Aorta (tissue), 5 donors: Measurements from ENCODE around the gene CTIF. TPM values are rescaled to one million over a fixed set of nuclear protein-coding genes. Genes with fewer than 3 reads are reported as not detected.

ENCODE experiments used
- ATAC-seq: fragments of 200-7000 bp; cut with Tn5 transposase; one replicate; pipeline ENCODE4 v1.9.1; 2022; ENCODE audit warnings: moderate library complexity; ENCODE audit not compliant: low FRiP score
- DNase-seq, 2 donors: peaks; one replicate each; pipeline ENCODE4 v3.0.0-alpha.2; 2020
- H3K27ac ChIP-seq, 2 donors: one replicate each; pipeline ENCODE4 v1.5.1; 2013; ENCODE audit warnings: low read length in 2 of 2, mild to moderate bottlenecking in 2 of 2, moderate library complexity in 2 of 2, control low read depth in 1 of 2, inconsistent platforms in 1 of 2, low read depth in 1 of 2
- H3K27me3 ChIP-seq, 2 donors: one replicate each; pipeline ENCODE4 v1.6.1; 2013; ENCODE audit warnings: control low read depth in 1 of 2, low read length in 1 of 2, mild to moderate bottlenecking in 1 of 2, moderate library complexity in 1 of 2; ENCODE audit not compliant: insufficient read depth in 2 of 2, control insufficient read depth in 1 of 2
- H3K36me3 ChIP-seq, 2 donors: one replicate each; pipeline ENCODE4 v1.6.1; 2013; ENCODE audit warnings: control low read depth in 1 of 2, low read length in 1 of 2, mild to moderate bottlenecking in 1 of 2; ENCODE audit not compliant: insufficient read depth in 2 of 2, control insufficient read depth in 1 of 2
- H3K4me1 ChIP-seq, 2 donors: one replicate each; pipeline ENCODE4 v1.6.1; 2013; ENCODE audit warnings: low read length in 2 of 2, control low read depth in 1 of 2, mild to moderate bottlenecking in 1 of 2, moderate library complexity in 1 of 2; ENCODE audit not compliant: insufficient read depth in 2 of 2, control insufficient read depth in 1 of 2
- H3K4me3 ChIP-seq, 2 donors: one replicate each; pipeline ENCODE4 v1.5.1; 2013; ENCODE audit warnings: low read length in 2 of 2, control low read depth in 1 of 2, mild to moderate bottlenecking in 1 of 2
- H3K9me3 ChIP-seq: one replicate; pipeline ENCODE4 v1.6.1; 2013; ENCODE audit warnings: mild to moderate bottlenecking, low read length; ENCODE audit not compliant: control insufficient read depth
- WGBS, 2 donors: extraction: QIAGEN DNeasy Blood & Tissue Kit; methylation state at CpG; one replicate each; pipeline ENCODE4 v1.1.7; 2013; 5-methylcytosine and 5-hydroxymethylcytosine counted together
- intact Hi-C, 2 donors: fragments of 100-400 bp; cut with DNase I; formaldehyde crosslinking; loops; one replicate each; pipeline versions ENCODE4 v1.14.2 to v1.15.0; 2022
- polyA plus RNA-seq, 2 donors: library from polyadenylated mRNA; stranded (reverse); fragments of 200-250 nt; gene quantifications; one replicate each; pipeline ENCODE4 v1.2.3, GENCODE V29; 2013
- total RNA-seq, 2 donors: library from RNA; stranded (reverse); fragmentation: NEBNext Ultra II Directional; extraction: Animal tissue kit (Norgen Biotek cat#: 25700); gene quantifications; one replicate each; pipeline ENCODE4 v1.2.1, GENCODE V29; 2021
- donor health status: healthy with polysubstance abuse.
- donor health status: Bipolar disorder and iron deficiency.
- donor health status: DM: no; HTN: no; CAD: no.
- donor health status: DM: no; HTN: no; CAD: no.
- donor health status: DM: yes; HTN: yes; CAD: no.

Gene CTIF
- total and polyA plus RNA-seq, 4 donors, result 14.4 to 113 (median 93.4) TPM

GRCh38 chr18:48601343-48601742 lies 62.5 kb downstream of the CTIF start:
- no peaks in the 10 kb centered on the region for H3K27me3 ChIP-seq
- WGBS, 2 donors, result 90 to 93% methylated on average over 4 of the region's 4 CpGs
- H3K4me3 ChIP-seq, result no peak overlapping the region
- no peaks in the 10 kb centered on the region for H3K9me3 ChIP-seq
- ATAC-seq (no peak), DNase-seq (no peak)
- no peaks in the 10 kb centered on the region for H3K36me3 ChIP-seq
- intact Hi-C loops, result no loop called here
- H3K27ac ChIP-seq, result no peak overlapping the region
- H3K4me1 ChIP-seq, result no peaks in the 10 kb centered on the region

GRCh38 chr18:48602759-48603390 lies 64.0 kb downstream of the CTIF start:
- ATAC-seq (no peak), DNase-seq (no peak)
- Histone ChIP-seq H3K36me3 (no peaks in the 10 kb centered on the region), H3K4me3 (no peak overlapping the region), H3K27ac (no peak overlapping the region), H3K27me3 (no peaks in the 10 kb centered on the region), H3K9me3 (no peaks in the 10 kb centered on the region), H3K4me1 (no peaks in the 10 kb centered on the region)
- intact Hi-C loops, result no loop called here
- WGBS, 2 donors, result 80 to 99% methylated on average over 3 of the region's 3 CpGs

GRCh38 chr18:48605408-48605845 lies 66.6 kb downstream of the CTIF start:
- no peaks in the 10 kb centered on the region for H3K4me1 ChIP-seq
- H3K36me3 ChIP-seq, result no peaks in the 10 kb centered on the region
- no peak overlapping the region for H3K27ac ChIP-seq
- no peaks in the 10 kb centered on the region for H3K9me3 ChIP-seq
- ATAC-seq (no peak), DNase-seq (no peak)
- 87 to 90% methylated on average over 3 of the region's 3 CpGs for WGBS, 2 donors
- no peak overlapping the region for H3K4me3 ChIP-seq
- intact Hi-C loops, result no loop called here
- no peaks in the 10 kb centered on the region for H3K27me3 ChIP-seq

- no peaks in the 10 kb centered on the region for H3K4me1 ChIP-seq
- ATAC-seq (peak; percentile 15), DNase-seq (peak in 1 of 2 donors; percentile 77)
- no peaks in the 10 kb centered on the region for H3K36me3 ChIP-seq
- WGBS, 2 donors, result 47 to 48% methylated on average over 8 of the region's 8 CpGs
- no peaks in the 10 kb centered on the region for H3K27me3 ChIP-seq
- H3K9me3 ChIP-seq, result no peaks in the 10 kb centered on the region
- no peak overlapping the region for H3K27ac ChIP-seq
- no peak overlapping the region for H3K4me3 ChIP-seq
- intact Hi-C loops, result no loop called here
These were observed 68.5 kb downstream of the CTIF start for GRCh38 chr18:48607056-48607984.

- no peak overlapping the region for H3K27ac ChIP-seq
- no peaks in the 10 kb centered on the region for H3K27me3 ChIP-seq
- H3K9me3 ChIP-seq, result no peaks in the 10 kb centered on the region
- intact Hi-C loops, result no loop called here
- no peaks in the 10 kb centered on the region for H3K36me3 ChIP-seq
- no peak overlapping the region for H3K4me3 ChIP-seq
- ATAC-seq (no peak), DNase-seq (no peak)
- H3K4me1 ChIP-seq, result peaks cover 0 to under 1% of the 10 kb centered on the region in 2 donors
- WGBS, 2 donors, result 66 to 67% methylated on average over 5 of the region's 5 CpGs
These were observed 69.8 kb downstream of the CTIF start for GRCh38 chr18:48608581-48608980.

GRCh38 chr18:48609114-48609513 lies 70.3 kb downstream of the CTIF start:
- DNase-seq, result no peak
- H3K4me3 ChIP-seq, result no peak overlapping the region
- H3K9me3 ChIP-seq, result no peaks in the 10 kb centered on the region
- H3K27ac ChIP-seq, result no peak overlapping the region
- no peaks in the 10 kb centered on the region for H3K27me3 ChIP-seq
- no peak for ATAC-seq
- peaks cover 0 to 4% of the 10 kb centered on the region in 2 donors for H3K4me1 ChIP-seq
- H3K36me3 ChIP-seq, result no peaks in the 10 kb centered on the region
- intact Hi-C loops, result no loop called here
- WGBS, 2 donors, result 96 to 97% methylated on average over 3 of the region's 3 CpGs

GRCh38 chr18:48609820-48610815 lies 71.3 kb downstream of the CTIF start:
- no peak overlapping the region for H3K4me3 ChIP-seq
- H3K27ac ChIP-seq, result peak overlapping the region in 1 of 2 donors; percentile 43
- H3K36me3 ChIP-seq, result no peaks in the 10 kb centered on the region
- H3K4me1 ChIP-seq, result peaks cover 0 to 4% of the 10 kb centered on the region in 2 donors
- H3K27me3 ChIP-seq, result no peaks in the 10 kb centered on the region
- ATAC-seq (peak; percentile 58), DNase-seq (peak; percentile 73 to 89)
- no peaks in the 10 kb centered on the region for H3K9me3 ChIP-seq
- intact Hi-C loops, result loop anchor here in 1 of 2 donors (5.0 kb wide), 1 partner anchor 63 kb away; no protein-coding TSS in a partner anchor
- 68 to 71% methylated on average over 17 of the region's 17 CpGs for WGBS, 2 donors

DNA sequence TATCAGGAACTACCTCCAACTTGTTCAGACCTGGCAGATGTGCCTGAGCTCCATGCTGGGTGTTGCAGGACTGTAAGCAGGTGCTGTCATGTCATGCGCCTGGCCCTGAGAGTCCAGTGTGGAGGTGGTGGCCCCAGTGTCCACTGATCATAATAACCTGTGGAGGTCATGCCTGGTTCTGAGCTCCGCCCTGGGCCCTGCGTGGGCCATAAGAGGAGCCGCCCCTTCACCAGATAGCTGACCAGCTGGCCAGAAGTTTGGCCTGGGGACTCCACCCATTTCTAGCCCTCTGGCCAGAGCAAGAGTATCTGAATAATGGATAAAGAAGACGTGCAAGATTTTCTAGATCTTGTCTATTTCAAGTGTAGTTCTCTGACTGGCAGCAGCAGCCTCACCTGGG lies 72.4 kb downstream of the CTIF start:
- peak; percentile 39 to 65 for DNase-seq
- peak overlapping the region in 1 of 2 donors; percentile 7 for H3K27ac ChIP-seq
- no peaks in the 10 kb centered on the region for H3K36me3 ChIP-seq
- no peak for ATAC-seq
- H3K4me3 ChIP-seq, result no peak overlapping the region
- H3K9me3 ChIP-seq, result no peaks in the 10 kb centered on the region
- intact Hi-C loops, result loop anchor here in 1 of 2 donors (5.0 kb wide), 1 partner anchor 64 kb away; no protein-coding TSS in a partner anchor
- no peaks in the 10 kb centered on the region for H3K27me3 ChIP-seq
- H3K4me1 ChIP-seq, result peaks cover 0 to 4% of the 10 kb centered on the region in 2 donors
- 93 to 95% methylated on average over 5 of the region's 5 CpGs for WGBS, 2 donors
